IMR-90 (cell line): ENCODE measurements around the gene KCNMA1.

Experiments
- BHLHE40 ChIP-seq: fragments of 150-350 bp; IDR thresholded peaks from 2 replicates; pipeline ENCODE4 v1.6.1; 2016; ENCODE audit warnings: mild to moderate bottlenecking, low read depth, low read length
- CEBPB ChIP-seq: IDR thresholded peaks from 2 replicates; pipeline ENCODE4 v1.6.1; 2012; ENCODE audit warnings: low read depth, low read length, improper control_type of control experiment
- CHD1 ChIP-seq: IDR thresholded peaks from 2 replicates; pipeline ENCODE4 v1.6.1; 2012; ENCODE audit warnings: low read depth, low read length, improper control_type of control experiment
- CTCF ChIP-seq: conservative IDR thresholded peaks from 2 replicates; pipeline ENCODE4 v1.5.1; 2012; ENCODE audit warnings: mild to moderate bottlenecking, low read depth, low read length, improper control_type of control experiment
- ELK1 ChIP-seq: fragments of 150-350 bp; IDR thresholded peaks from 2 replicates; pipeline ENCODE4 v1.6.1; 2016; ENCODE audit warnings: low read depth, mild to moderate bottlenecking, low read length, moderate library complexity, borderline replicate concordance
- FOS ChIP-seq: fragments of 150-350 bp; IDR thresholded peaks from 2 replicates; pipeline ENCODE4 v1.6.1; 2016; ENCODE audit warnings: low read depth, low read length
- MAZ ChIP-seq: IDR thresholded peaks from 2 replicates; pipeline ENCODE4 v1.6.1; 2012; ENCODE audit warnings: low read depth, mild to moderate bottlenecking, low read length, improper control_type of control experiment, moderate library complexity, borderline replicate concordance
- NFE2L2 ChIP-seq: fragments of 150-350 bp; IDR thresholded peaks from 2 replicates; pipeline ENCODE4 v1.6.1; 2016; ENCODE audit warnings: low read depth, mild to moderate bottlenecking, low read length
- POLR2A ChIP-seq: IDR thresholded peaks from 2 replicates; pipeline ENCODE4 v1.6.1; 2012; ENCODE audit warnings: mild to moderate bottlenecking, low read depth, low read length
- RAD21 ChIP-seq: IDR thresholded peaks from 2 replicates; pipeline ENCODE4 v1.6.1; 2012; ENCODE audit warnings: low read length, improper control_type of control experiment
- RCOR1 ChIP-seq: IDR thresholded peaks from 2 replicates; pipeline ENCODE4 v1.6.1; 2012; ENCODE audit warnings: mild to moderate bottlenecking, low read length, improper control_type of control experiment; ENCODE audit not compliant: insufficient replicate concordance
- RFX5 ChIP-seq: IDR thresholded peaks from 2 replicates; pipeline ENCODE4 v1.8.0; 2012; ENCODE audit warnings: low read depth, mild to moderate bottlenecking, low read length, moderate library complexity

GRCh38 chr10:77289790-77290189, 347.8 kb downstream of the KCNMA1 start:
- TF ChIP-seq CTCF (no peak), CHD1 (no peak), RAD21 (no peak), POLR2A (no peak), MAZ (no peak), BHLHE40 (no peak), FOS (no peak), ELK1 (no peak), RCOR1 (no peak), RFX5 (no peak), CEBPB (no peak), NFE2L2 (no peak)
